ENCODE data around the gene RNGTT. TPM values are rescaled to one million over a fixed set of nuclear protein-coding genes. Genes with fewer than 3 reads are reported as not detected.

Gene RNGTT
- total and polyA plus RNA-seq, 8 donors, result 1.8 to 31.6 (median 5.8) TPM

DNA sequence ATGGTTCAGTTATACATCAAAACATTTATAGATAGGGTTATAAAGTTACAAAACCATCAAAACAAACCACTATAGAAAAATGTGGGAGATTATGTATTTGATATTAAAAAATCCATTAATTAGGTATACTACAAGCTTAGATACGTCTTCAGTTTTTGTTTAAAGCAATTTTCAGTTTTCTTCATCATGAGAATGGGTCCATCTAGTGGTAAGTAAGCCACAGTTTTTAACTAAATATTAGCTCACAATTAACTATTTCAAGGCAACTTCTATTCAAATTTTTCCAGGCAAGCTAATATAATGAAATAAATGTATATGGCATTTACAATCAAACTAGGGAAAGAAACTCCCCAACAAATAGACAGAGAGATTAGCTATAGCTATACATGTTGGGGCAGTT is 44.4 kb downstream of the RNGTT start:
- Histone ChIP-seq H3K27ac (no peak overlapping the region), H3K4me3 (no peak overlapping the region), H3K27me3 (no peaks in the 10 kb centered on the region), H3K4me1 (no peaks in the 10 kb centered on the region), H3K9me3 (no peaks in the 10 kb centered on the region), H3K36me3 (peaks cover 0 to 24% (median 14%) of the 10 kb centered on the region in 4 donors)
- 78 to 92% (median 83%) methylated on average over 1 of the region's 1 CpG for WGBS, 5 donors
- DNase-seq, result no peak
- TF ChIP-seq, protein P1, sequence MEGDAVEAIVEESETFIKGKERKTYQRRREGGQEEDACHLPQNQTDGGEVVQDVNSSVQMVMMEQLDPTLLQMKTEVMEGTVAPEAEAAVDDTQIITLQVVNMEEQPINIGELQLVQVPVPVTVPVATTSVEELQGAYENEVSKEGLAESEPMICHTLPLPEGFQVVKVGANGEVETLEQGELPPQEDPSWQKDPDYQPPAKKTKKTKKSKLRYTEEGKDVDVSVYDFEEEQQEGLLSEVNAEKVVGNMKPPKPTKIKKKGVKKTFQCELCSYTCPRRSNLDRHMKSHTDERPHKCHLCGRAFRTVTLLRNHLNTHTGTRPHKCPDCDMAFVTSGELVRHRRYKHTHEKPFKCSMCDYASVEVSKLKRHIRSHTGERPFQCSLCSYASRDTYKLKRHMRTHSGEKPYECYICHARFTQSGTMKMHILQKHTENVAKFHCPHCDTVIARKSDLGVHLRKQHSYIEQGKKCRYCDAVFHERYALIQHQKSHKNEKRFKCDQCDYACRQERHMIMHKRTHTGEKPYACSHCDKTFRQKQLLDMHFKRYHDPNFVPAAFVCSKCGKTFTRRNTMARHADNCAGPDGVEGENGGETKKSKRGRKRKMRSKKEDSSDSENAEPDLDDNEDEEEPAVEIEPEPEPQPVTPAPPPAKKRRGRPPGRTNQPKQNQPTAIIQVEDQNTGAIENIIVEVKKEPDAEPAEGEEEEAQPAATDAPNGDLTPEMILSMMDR (IDR thresholded peaks at IDR 0.05), result no peak
- no peak for TF ChIP-seq POLR2AphosphoS5 (IDR thresholded peaks at IDR 0.05)
- TF ChIP-seq EP300 (IDR thresholded peaks at IDR 0.05), result no peak
- TF ChIP-seq POLR2A (IDR thresholded peaks at IDR 0.05), result no peak
- intact Hi-C loops (cut with DNase I; ENCODE audit: low total_unique reads), result no loop called here

DNA sequence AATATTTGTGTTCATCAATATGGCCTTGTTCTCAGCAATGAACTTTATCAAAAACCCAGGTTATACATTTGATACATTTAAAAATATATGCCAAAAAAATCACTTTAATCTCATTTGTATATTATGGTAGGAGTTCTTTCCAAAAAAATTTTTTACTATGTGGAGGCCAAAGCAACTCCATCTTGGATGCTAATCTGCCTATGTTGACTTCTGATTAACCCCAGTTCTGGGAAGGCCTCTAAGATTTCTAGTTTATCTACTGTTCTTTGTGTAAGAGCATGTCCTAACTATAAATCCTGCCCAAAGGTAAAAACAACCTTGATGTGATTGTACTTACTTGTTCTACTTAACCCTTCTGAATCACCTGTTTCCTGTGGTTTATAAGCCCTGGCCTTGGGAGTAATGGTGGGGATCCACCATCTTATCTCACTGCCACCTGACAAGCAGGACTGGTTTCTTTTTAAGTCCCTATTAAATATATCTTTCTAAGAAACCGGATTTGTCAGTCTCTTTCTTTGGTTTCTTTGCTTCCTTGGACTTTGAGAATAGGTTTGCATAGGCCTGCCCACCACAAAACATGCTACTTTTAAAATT is 46.7 kb downstream of the RNGTT start:
- H3K4me1 ChIP-seq, result no peaks in the 10 kb centered on the region
- no peaks in the 10 kb centered on the region for H3K9me3 ChIP-seq
- no peaks in the 10 kb centered on the region for H3K27me3 ChIP-seq
- no peak for TF ChIP-seq EP300 (IDR thresholded peaks at IDR 0.05)
- TF ChIP-seq, protein P1 (IDR thresholded peaks at IDR 0.05), result no peak
- no peak for TF ChIP-seq POLR2A (IDR thresholded peaks at IDR 0.05)
- TF ChIP-seq POLR2AphosphoS5 (IDR thresholded peaks at IDR 0.05), result no peak
- WGBS, 5 donors, result 35 to 59% (median 38%) methylated on average over 1 of the region's 1 CpG
- DNase-seq, result peak in 1 of 2 donors; percentile 20
- no peak overlapping the region for H3K27ac ChIP-seq
- H3K36me3 ChIP-seq, result peaks cover 0 to 6% (median 0%) of the 10 kb centered on the region in 4 donors
- no peak overlapping the region for H3K4me3 ChIP-seq
- intact Hi-C loops (cut with DNase I; ENCODE audit: low total_unique reads), result no loop called here

DNA sequence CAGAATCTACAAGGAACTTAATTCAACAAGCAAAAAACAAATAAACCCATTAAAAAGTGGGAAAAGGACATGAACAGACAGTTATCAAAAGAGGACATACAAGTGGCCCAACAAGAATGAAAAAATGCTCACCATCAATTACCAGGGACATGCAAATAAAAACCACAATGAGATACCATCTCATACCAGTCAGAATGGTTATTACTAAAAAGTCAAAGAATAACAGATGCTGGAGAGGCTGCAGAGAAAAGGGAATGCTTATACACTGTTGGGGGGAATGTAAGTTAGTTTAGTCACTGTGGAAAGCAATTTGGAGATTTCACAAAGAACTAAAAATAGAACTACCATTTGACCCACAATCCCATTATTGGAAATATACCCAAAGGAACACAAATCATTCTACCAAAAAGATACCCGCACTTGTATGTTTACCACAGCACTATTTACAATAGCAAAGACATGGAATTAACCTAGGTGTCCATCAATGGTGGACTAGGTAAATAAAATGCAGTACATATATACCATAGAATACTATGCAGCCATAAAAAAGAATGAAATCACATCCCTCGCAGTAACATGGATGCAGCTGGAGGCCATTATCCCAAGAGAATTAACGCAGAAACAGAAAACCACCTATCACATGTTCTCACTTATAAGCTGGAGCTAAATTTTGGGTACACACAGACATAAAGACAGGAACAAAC is 48.4 kb downstream of the RNGTT start:
- TF ChIP-seq POLR2AphosphoS5 (IDR thresholded peaks at IDR 0.05) (no peak), EP300 (IDR thresholded peaks at IDR 0.05) (no peak), POLR2A (IDR thresholded peaks at IDR 0.05) (no peak)
- TF ChIP-seq, protein P1 (IDR thresholded peaks at IDR 0.05), result no peak
- intact Hi-C loops (cut with DNase I; ENCODE audit: low total_unique reads), result no loop called here
- no peaks in the 10 kb centered on the region for H3K4me1 ChIP-seq
- H3K4me3 ChIP-seq, result no peak overlapping the region
- H3K27ac ChIP-seq, result no peak overlapping the region
- no peaks in the 10 kb centered on the region for H3K9me3 ChIP-seq
- DNase-seq, result no peak
- WGBS, 5 donors, result 82 to 100% (median 97%) methylated on average over 3 of the region's 3 CpGs
- H3K36me3 ChIP-seq, result peaks cover 0 to 6% (median 0%) of the 10 kb centered on the region in 4 donors
- H3K27me3 ChIP-seq, result no peaks in the 10 kb centered on the region

DNA sequence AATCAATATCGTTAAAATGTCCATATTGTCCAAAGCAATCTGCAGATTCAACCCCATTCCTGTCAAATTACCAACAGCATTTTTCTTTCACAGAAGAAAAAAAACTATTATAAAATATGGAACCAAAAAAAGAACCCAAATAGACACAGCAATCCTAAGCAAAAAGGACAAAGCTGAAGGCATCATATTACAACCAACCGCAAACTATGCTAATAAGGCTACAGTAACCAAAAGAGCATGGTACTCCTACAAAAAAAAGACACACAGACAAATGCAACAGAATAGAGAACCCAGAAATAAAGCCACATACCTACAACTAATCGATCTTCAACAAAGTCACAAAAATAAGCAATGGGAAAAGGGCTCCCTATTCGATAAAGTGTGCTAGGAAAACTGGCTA is 49.2 kb downstream of the RNGTT start:
- Histone ChIP-seq H3K9me3 (no peaks in the 10 kb centered on the region), H3K4me1 (peaks cover 0 to under 1% (median 0%) of the 10 kb centered on the region in 4 donors), H3K27me3 (no peaks in the 10 kb centered on the region), H3K27ac (no peak overlapping the region), H3K4me3 (no peak overlapping the region), H3K36me3 (peaks cover 0 to 6% (median 0%) of the 10 kb centered on the region in 4 donors)
- no peak for DNase-seq
- TF ChIP-seq EP300 (IDR thresholded peaks at IDR 0.05) (no peak), POLR2AphosphoS5 (IDR thresholded peaks at IDR 0.05) (no peak), POLR2A (IDR thresholded peaks at IDR 0.05) (no peak)
- TF ChIP-seq, protein P1 (IDR thresholded peaks at IDR 0.05), result no peak
- WGBS, 5 donors, result 90 to 96% (median 95%) methylated on average over 4 of the region's 4 CpGs
- intact Hi-C loops (cut with DNase I; ENCODE audit: low total_unique reads), result no loop called here
